Osteoblast (primary cell): Measurements from ENCODE around the gene STOML2. TPM values are rescaled to one million over a fixed set of nuclear protein-coding genes. Genes with fewer than 3 reads are reported as not detected.

Experiments
- DNase-seq: peaks from one replicate; pipeline ENCODE4 v3.0.0; 2011; ENCODE audit warnings: low spot score, mixed read lengths; ENCODE audit not compliant: insufficient read length; ENCODE audit errors: missing footprints
- H2AFZ ChIP-seq: 2 replicates; pipeline ENCODE4 v1.6.0; 2011; ENCODE audit warnings: mild to moderate bottlenecking, low read length
- H3K27ac ChIP-seq: 2 replicates; pipeline ENCODE4 v1.5.1; 2011; ENCODE audit warnings: mild to moderate bottlenecking, low read depth, low read length, moderate library complexity
- H3K27me3 ChIP-seq: 2 replicates; pipeline ENCODE4 v1.6.0; 2012; ENCODE audit warnings: mild to moderate bottlenecking, control low read depth, inconsistent platforms, low read length, moderate library complexity; ENCODE audit not compliant: insufficient read depth
- H3K36me3 ChIP-seq: 2 replicates; pipeline ENCODE4 v1.5.1; 2011; ENCODE audit warnings: mild to moderate bottlenecking, low read length, control low read depth, moderate library complexity; ENCODE audit not compliant: insufficient read depth
- H3K4me1 ChIP-seq: 2 replicates; pipeline ENCODE4 v1.5.1; 2011; ENCODE audit warnings: mild to moderate bottlenecking, low read length, control low read depth, moderate library complexity; ENCODE audit not compliant: insufficient read depth
- H3K4me2 ChIP-seq: 2 replicates; pipeline ENCODE4 v1.6.0; 2011; ENCODE audit warnings: mild to moderate bottlenecking, low read length; ENCODE audit not compliant: insufficient read depth
- H3K4me3 ChIP-seq: fragments of 200-600 bp; sonication (generic); 3 replicates; pipeline ENCODE4 v1.5.1; 2012; ENCODE audit warnings: mild to moderate bottlenecking, low read length, inconsistent platforms; ENCODE audit not compliant: insufficient read depth
- H3K79me2 ChIP-seq: 2 replicates; pipeline ENCODE4 v1.6.0; 2012; ENCODE audit warnings: mild to moderate bottlenecking, low read length, control low read depth, inconsistent platforms; ENCODE audit not compliant: insufficient read depth
- H3K9me3 ChIP-seq: 2 replicates; pipeline ENCODE4 v1.5.1; 2011; ENCODE audit warnings: low read depth, low read length, control low read depth
- H4K20me1 ChIP-seq: 2 replicates; pipeline ENCODE4 v1.6.0; 2012; ENCODE audit warnings: mild to moderate bottlenecking, low read length, control low read depth; ENCODE audit not compliant: insufficient read depth
- total RNA-seq: library from RNA; depleted of rRNA; stranded (reverse); fragments of >200 nt; gene quantifications from 2 replicates; pipeline ENCODE4 v1.2.3, GENCODE V29; 2012
- TF ChIP-seq, protein P1 (sequence below): IDR thresholded peaks from 2 replicates; pipeline ENCODE4 v1.5.1; 2011; ENCODE audit warnings: mild to moderate bottlenecking, low read depth, low read length, moderate library complexity; ENCODE audit errors: extremely low read depth

STOML2 gene
- total RNA-seq, 1 donor, result 130 TPM

DNA sequence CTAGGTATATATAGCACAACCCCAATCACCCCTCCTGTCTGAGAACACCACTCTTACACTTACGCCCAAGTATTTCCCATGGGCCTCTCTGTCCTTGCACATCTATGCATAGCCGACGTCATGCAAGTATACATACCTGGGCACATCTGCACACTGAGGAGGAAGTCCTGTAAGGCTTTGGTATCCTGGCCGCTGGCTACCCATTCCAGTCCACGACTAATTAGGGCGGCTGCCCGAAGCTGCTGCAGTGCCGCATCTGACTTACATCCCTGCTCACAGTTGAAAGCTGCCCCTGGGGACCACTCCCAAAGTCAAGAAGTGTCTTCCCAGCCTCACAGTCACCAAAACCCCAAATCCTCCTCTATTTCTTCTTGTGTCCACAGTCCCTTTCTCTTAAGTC, 28.1 kb downstream of the STOML2 start:
- Histone ChIP-seq H2AFZ (no peak overlapping the region), H3K27me3 (no peaks in the 10 kb centered on the region), H3K4me3 (no peak overlapping the region), H3K27ac (no peak overlapping the region), H3K4me1 (peaks cover 34% of the 10 kb centered on the region), H3K36me3 (peaks cover 24% of the 10 kb centered on the region), H3K4me2 (no peak overlapping the region), H3K79me2 (peaks cover 50% of the 10 kb centered on the region), H4K20me1 (peaks cover 21% of the 10 kb centered on the region), H3K9me3 (no peaks in the 10 kb centered on the region)
- TF ChIP-seq, protein P1, sequence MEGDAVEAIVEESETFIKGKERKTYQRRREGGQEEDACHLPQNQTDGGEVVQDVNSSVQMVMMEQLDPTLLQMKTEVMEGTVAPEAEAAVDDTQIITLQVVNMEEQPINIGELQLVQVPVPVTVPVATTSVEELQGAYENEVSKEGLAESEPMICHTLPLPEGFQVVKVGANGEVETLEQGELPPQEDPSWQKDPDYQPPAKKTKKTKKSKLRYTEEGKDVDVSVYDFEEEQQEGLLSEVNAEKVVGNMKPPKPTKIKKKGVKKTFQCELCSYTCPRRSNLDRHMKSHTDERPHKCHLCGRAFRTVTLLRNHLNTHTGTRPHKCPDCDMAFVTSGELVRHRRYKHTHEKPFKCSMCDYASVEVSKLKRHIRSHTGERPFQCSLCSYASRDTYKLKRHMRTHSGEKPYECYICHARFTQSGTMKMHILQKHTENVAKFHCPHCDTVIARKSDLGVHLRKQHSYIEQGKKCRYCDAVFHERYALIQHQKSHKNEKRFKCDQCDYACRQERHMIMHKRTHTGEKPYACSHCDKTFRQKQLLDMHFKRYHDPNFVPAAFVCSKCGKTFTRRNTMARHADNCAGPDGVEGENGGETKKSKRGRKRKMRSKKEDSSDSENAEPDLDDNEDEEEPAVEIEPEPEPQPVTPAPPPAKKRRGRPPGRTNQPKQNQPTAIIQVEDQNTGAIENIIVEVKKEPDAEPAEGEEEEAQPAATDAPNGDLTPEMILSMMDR, result no peak
- peak; percentile 15 for DNase-seq

DNA sequence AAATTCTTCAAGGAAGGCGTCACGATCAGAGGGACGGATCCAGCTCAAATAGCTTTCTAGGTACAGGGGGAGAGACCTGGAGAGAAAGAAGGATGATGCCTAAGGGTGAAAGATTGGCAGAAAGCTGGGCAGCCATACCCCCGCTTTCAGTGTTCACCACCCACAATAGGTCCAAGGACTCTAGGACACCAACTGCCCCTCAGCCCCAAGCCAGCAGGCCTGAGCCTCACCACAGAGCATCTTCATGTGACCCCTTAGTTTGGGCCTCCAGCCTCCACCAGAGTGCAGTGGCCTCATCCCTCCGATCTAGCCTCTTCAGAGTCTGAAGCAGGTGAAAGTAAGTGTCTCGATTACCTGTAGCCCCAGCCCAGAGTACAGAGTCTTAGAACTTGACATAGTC, 28.8 kb downstream of the STOML2 start:
- no peak for DNase-seq
- Histone ChIP-seq H2AFZ (no peak overlapping the region), H3K4me3 (no peak overlapping the region), H3K4me1 (peaks cover 33% of the 10 kb centered on the region), H4K20me1 (peaks cover 27% of the 10 kb centered on the region), H3K27me3 (no peaks in the 10 kb centered on the region), H3K27ac (no peak overlapping the region), H3K9me3 (no peaks in the 10 kb centered on the region), H3K4me2 (no peak overlapping the region), H3K79me2 (peaks cover 55% of the 10 kb centered on the region), H3K36me3 (peaks cover 24% of the 10 kb centered on the region)
- TF ChIP-seq, protein P1, result no peak

DNA sequence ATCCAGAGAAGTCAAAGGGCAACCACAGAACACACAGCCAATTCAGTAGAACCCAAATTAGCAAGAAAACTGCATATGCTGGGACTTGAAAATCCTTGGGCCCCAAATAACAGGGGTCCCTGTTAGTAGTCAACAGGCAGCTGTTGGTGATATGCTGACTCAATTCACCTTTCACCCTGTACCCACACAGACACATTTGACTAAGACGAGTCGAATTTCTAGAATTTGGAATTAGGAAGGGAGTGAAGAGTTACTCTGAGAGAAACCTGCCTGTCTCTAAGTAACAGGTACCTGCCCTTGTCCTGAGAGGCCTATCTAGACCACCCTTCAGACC, 29.7 kb downstream of the STOML2 start:
- Histone ChIP-seq H3K27me3 (no peaks in the 10 kb centered on the region), H3K4me3 (peak overlapping the region; percentile 94), H3K79me2 (peaks cover 55% of the 10 kb centered on the region), H3K27ac (peak overlapping the region; percentile 96), H3K4me2 (peak overlapping the region; percentile 74), H3K9me3 (no peaks in the 10 kb centered on the region), H4K20me1 (peaks cover 36% of the 10 kb centered on the region), H3K36me3 (peaks cover 27% of the 10 kb centered on the region), H3K4me1 (peaks cover 24% of the 10 kb centered on the region), H2AFZ (peak overlapping the region; percentile 83)
- TF ChIP-seq, protein P1, result no peak
- DNase-seq, result no peak

DNA sequence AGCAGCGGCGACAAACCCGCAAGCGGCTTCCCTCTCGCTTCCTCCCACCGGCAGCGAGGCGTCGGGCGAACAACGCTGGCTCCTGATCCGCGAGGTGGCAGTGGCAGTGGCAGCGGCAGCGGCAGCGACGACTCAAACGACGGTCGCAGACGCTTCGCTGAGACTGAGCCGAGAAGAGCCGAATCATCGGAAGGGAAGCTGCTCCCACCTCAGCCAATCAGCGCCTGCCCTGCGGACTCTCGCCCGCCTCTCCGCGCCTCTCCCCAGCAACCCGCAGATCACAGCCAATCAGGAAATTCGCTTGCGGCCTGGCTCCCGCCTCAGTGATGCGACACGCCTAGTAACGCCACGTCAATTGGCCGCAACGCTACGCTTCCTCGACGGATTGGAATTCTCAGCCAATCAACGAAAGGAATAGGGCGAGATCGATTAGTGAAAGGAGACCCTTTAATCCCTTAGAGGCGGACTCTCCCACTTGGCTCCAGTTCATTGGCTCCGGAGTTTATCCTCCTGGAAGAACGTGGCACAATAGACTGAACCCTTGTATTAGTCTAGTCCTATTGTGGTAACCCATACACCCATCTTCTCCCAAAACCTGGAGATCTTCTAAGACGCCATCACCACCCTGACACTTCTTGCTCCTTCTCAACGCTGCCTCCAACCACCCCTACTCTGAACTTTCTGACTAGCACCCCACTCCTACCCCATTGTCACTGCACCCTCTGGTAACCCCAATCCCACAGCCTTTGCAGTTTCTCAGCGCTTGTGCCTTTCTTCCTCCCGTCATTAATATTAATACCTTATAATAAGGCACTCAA, 30.3 kb downstream of the STOML2 start, which contains the start of gene VCP:
Gene VCP (minus strand): TSS at position 165 of the 818 bp plus-strand sequence. CDS start 272 bp downstream, outside the sequence.
- Histone ChIP-seq H3K9me3 (no peaks in the 10 kb centered on the region), H3K4me2 (peak within 1 kb of the TSS; percentile 79), H3K79me2 (peaks cover 55% of the 10 kb centered on the region), H3K27me3 (no peaks in the 10 kb centered on the region), H3K36me3 (peaks cover 32% of the 10 kb centered on the region), H3K4me1 (peaks cover 20% of the 10 kb centered on the region), H4K20me1 (peaks cover 42% of the 10 kb centered on the region), H2AFZ (peak within 1 kb of the TSS; percentile 83), H3K27ac (peak within 1 kb of the TSS; percentile 96), H3K4me3 (peak within 1 kb of the TSS; percentile 94)
- peak; percentile 99 for DNase-seq
- TF ChIP-seq, protein P1, result no peak
